Keratinocyte (primary cell): ENCODE results near the gene ERICH2. TPM values are rescaled to one million over a fixed set of nuclear protein-coding genes. Genes with fewer than 3 reads are reported as not detected.

Source experiments
- DNase-seq: peaks from one replicate; pipeline ENCODE4 v3.0.0-alpha.2; 2011; ENCODE audit warnings: low read depth, missing footprints, low spot score
- FAIRE-seq: peaks from 2 replicates; lab custom pipeline; 2011; peaks lifted over from hg19 to GRCh38; lab: Jason Lieb, UNC
- H2AFZ ChIP-seq: 2 replicates; pipeline ENCODE4 v1.6.0; 2012; ENCODE audit warnings: low read length, control low read depth, inconsistent platforms; ENCODE audit not compliant: control insufficient read depth
- H3K27ac ChIP-seq: 2 replicates; pipeline ENCODE4 v1.5.1; 2011; ENCODE audit warnings: low read length; ENCODE audit not compliant: control insufficient read depth, insufficient read depth
- H3K27me3 ChIP-seq: 3 replicates; pipeline ENCODE4 v1.6.0; 2011; ENCODE audit warnings: low read length; ENCODE audit not compliant: control insufficient read depth, insufficient read depth; ENCODE audit errors: extremely low read depth
- H3K36me3 ChIP-seq, 2 experiments: 2 replicates in 1 of 2; 3 replicates in 1 of 2; pipeline ENCODE4 v1.5.1; 2011; ENCODE audit warnings: low read length in 2 of 2, mild to moderate bottlenecking in 1 of 2; ENCODE audit not compliant: control insufficient read depth in 2 of 2, insufficient read depth in 2 of 2; ENCODE audit errors: extremely low read depth in 1 of 2
- H3K4me1 ChIP-seq: 3 replicates; pipeline ENCODE4 v1.5.1; 2011; ENCODE audit warnings: low read length; ENCODE audit not compliant: control insufficient read depth, insufficient read depth; ENCODE audit errors: extremely low read depth
- H3K4me2 ChIP-seq: 3 replicates; pipeline ENCODE4 v1.6.0; 2011; ENCODE audit warnings: low read depth, low read length; ENCODE audit not compliant: control insufficient read depth, insufficient read depth; ENCODE audit errors: extremely low read depth
- H3K4me3 ChIP-seq, 3 experiments: fragments of 200-600 bp in 1 of 3; sonication (generic) in 1 of 3; 2 replicates in 2 of 3; 3 replicates in 1 of 3; pipeline ENCODE4 v1.5.1; 2011 to 2016; ENCODE audit warnings: low read length in 3 of 3, mild to moderate bottlenecking in 3 of 3, control low read depth in 2 of 3, inconsistent platforms in 1 of 3, low read depth in 1 of 3, mixed read lengths in 1 of 3, mixed run types in 1 of 3, moderate library complexity in 1 of 3; ENCODE audit not compliant: control insufficient read depth in 2 of 3, insufficient read depth in 2 of 3; ENCODE audit errors: extremely low read depth in 1 of 3
- H3K79me2 ChIP-seq: 2 replicates; pipeline ENCODE4 v1.6.0; 2012; ENCODE audit warnings: low read length; ENCODE audit not compliant: control insufficient read depth, insufficient read depth
- H3K9ac ChIP-seq: 3 replicates; pipeline ENCODE4 v1.6.0; 2011; ENCODE audit warnings: low read length; ENCODE audit not compliant: control insufficient read depth, insufficient read depth; ENCODE audit errors: extremely low read depth
- H3K9me1 ChIP-seq: 3 replicates; pipeline ENCODE4 v1.6.0; 2011; ENCODE audit warnings: low read length; ENCODE audit not compliant: control insufficient read depth, insufficient read depth; ENCODE audit errors: extremely low read depth
- H3K9me3 ChIP-seq: 2 replicates; pipeline ENCODE4 v1.5.1; 2012; ENCODE audit warnings: low read depth, low read length; ENCODE audit not compliant: control insufficient read depth
- H4K20me1 ChIP-seq: 3 replicates; pipeline ENCODE4 v1.6.0; 2011; ENCODE audit warnings: low read length; ENCODE audit not compliant: control insufficient read depth, insufficient read depth; ENCODE audit errors: extremely low read depth
- CTCF ChIP-seq, 3 experiments: IDR thresholded peaks in 1 of 3; conservative IDR thresholded peaks in 1 of 3; optimal IDR thresholded peaks in 1 of 3; 2 replicates in 2 of 3; 3 replicates in 1 of 3; pipeline versions ENCODE3 to v1.5.1; 2011; ENCODE audit warnings: low read length in 3 of 3, mild to moderate bottlenecking in 3 of 3, moderate library complexity in 2 of 3, control low read depth in 1 of 3, inconsistent platforms in 1 of 3; ENCODE audit not compliant: insufficient read depth in 2 of 3; ENCODE audit errors: extremely low read depth in 1 of 3
- EZH2 ChIP-seq: IDR thresholded peaks from one replicate; pipeline ENCODE4 v1.6.1; 2012; ENCODE audit warnings: inconsistent platforms, mild to moderate bottlenecking, low read length, moderate library complexity
- dilution Hi-C: fragments of 300-500 bp; cut with MboI; formaldehyde crosslinking; loops from one replicate; pipeline ENCODE4 v1.7.0; 2020; ENCODE audit warnings: low sequenced_read_pairs; ENCODE audit not compliant: extremely low pct_ligation_motif_present
- polyA plus RNA-seq, 5 experiments: library from polyadenylated mRNA; depleted of rRNA in 3 of 5; stranded (reverse) in 3 of 5; stranded (forward) in 1 of 5; unstranded in 1 of 5; fragments of >200 nt; gene quantifications; 1 replicate in 1 of 5; 2 replicates in 3 of 5; 3 replicates in 1 of 5; pipeline versions ENCODE4 v1.2.1 to v1.2.3, GENCODE V29; 2011 to 2012; ENCODE audit warnings: missing spikeins in 2 of 5, low read depth in 1 of 5, low replicate concordance in 1 of 5

ERICH2 gene
- polyA plus RNA-seq, 1 donor (not counting 4 experiments of a cell fraction or from before 2014, with no cell fraction given): 1.3 TPM

GRCh38 chr2:170722301-170722700, 47.9 kb upstream of the ERICH2 start:
- no peaks in the 10 kb centered on the region for H4K20me1 ChIP-seq
- FAIRE-seq (no peak), DNase-seq (no peak)
- no peak overlapping the region for H2AFZ ChIP-seq
- no peaks in the 10 kb centered on the region for H3K36me3 ChIP-seq
- no peaks in the 10 kb centered on the region for H3K9me1 ChIP-seq
- H3K4me1 ChIP-seq: no peaks in the 10 kb centered on the region
- peaks cover 20% of the 10 kb centered on the region for H3K27me3 ChIP-seq
- no peaks in the 10 kb centered on the region for H3K9me3 ChIP-seq
- H3K27ac ChIP-seq: no peak overlapping the region
- H3K9ac ChIP-seq: no peak overlapping the region
- H3K4me3 ChIP-seq: no peak overlapping the region
- no peak for TF ChIP-seq EZH2
- TF ChIP-seq CTCF (optimal IDR thresholded peaks at IDR 0.05 in 1 of 3, IDR thresholded peaks at IDR 0.05 in 1 of 3, conservative IDR thresholded peaks at IDR 0.05 in 1 of 3; ENCODE audit: extremely low read depth in 1 of 3, insufficient read depth in 2 of 3, low read length in 3 of 3): no peak
- no peak overlapping the region for H3K4me2 ChIP-seq
- H3K79me2 ChIP-seq: no peaks in the 10 kb centered on the region
- dilution Hi-C loops: no loop called here

- H2AFZ ChIP-seq: no peak overlapping the region
- H3K27me3 ChIP-seq: peaks cover 9% of the 10 kb centered on the region
- no peak overlapping the region for H3K4me2 ChIP-seq
- no peaks in the 10 kb centered on the region for H3K9me3 ChIP-seq
- no peaks in the 10 kb centered on the region for H3K9me1 ChIP-seq
- no peak overlapping the region for H3K4me3 ChIP-seq
- no peaks in the 10 kb centered on the region for H3K79me2 ChIP-seq
- no peaks in the 10 kb centered on the region for H3K36me3 ChIP-seq
- TF ChIP-seq CTCF (optimal IDR thresholded peaks at IDR 0.05 in 1 of 3, IDR thresholded peaks at IDR 0.05 in 1 of 3, conservative IDR thresholded peaks at IDR 0.05 in 1 of 3; ENCODE audit: extremely low read depth in 1 of 3, insufficient read depth in 2 of 3, low read length in 3 of 3) (no peak), EZH2 (no peak)
- no peaks in the 10 kb centered on the region for H3K4me1 ChIP-seq
- no peak overlapping the region for H3K27ac ChIP-seq
- no peak for DNase-seq
- no peak overlapping the region for H3K9ac ChIP-seq
- FAIRE-seq: no peak
- no peaks in the 10 kb centered on the region for H4K20me1 ChIP-seq
- dilution Hi-C loops: no loop called here
Observed at GRCh38 chr2:170723446-170723958, 46.7 kb upstream of the ERICH2 start.
